H1 (cell line): Measurements from ENCODE around the gene FSCN2. TPM values are rescaled to one million over a fixed set of nuclear protein-coding genes. Genes with fewer than 3 reads are reported as not detected.

Experiments
- CTCF ChIA-PET: fragments of 300-600 bp; sonication (Branson Sonifier 250); formaldehyde crosslinking; loops from one replicate; lab custom pipeline; 2021; ENCODE audit not compliant: partially characterized antibody; lab: Charles Lee
- POLR2A ChIA-PET: fragments of 300-600 bp; sonication (Branson Sonifier 250); formaldehyde crosslinking; loops from one replicate; lab custom pipeline; 2021; ENCODE audit warnings: inconsistent platforms; ENCODE audit not compliant: partially characterized antibody; lab: Charles Lee
- DNase-seq, 2 experiments: peaks; one replicate each; pipeline versions ENCODE4 v3.0.0 to v3.0.0-alpha.2; 2010 to 2022; ENCODE audit warnings: low spot score in 2 of 2, low read depth in 1 of 2, mixed read lengths in 1 of 2
- FAIRE-seq: peaks from 2 replicates; lab custom pipeline; 2011; peaks lifted over from hg19 to GRCh38; lab: Jason Lieb, UNC
- H2AFZ ChIP-seq: 2 replicates; pipeline ENCODE4 v1.8.1; 2012; ENCODE audit warnings: low read length, inconsistent platforms
- H2AK5ac ChIP-seq: 2 replicates; pipeline ENCODE4 v1.6.1; 2013; ENCODE audit warnings: low read depth, low read length
- H2BK120ac ChIP-seq: replicated peaks from 2 replicates; pipeline ENCODE3; 2013; ENCODE audit warnings: low read depth, low read length, inconsistent platforms
- H2BK12ac ChIP-seq: 2 replicates; pipeline ENCODE4 v1.6.1; 2013; ENCODE audit warnings: low read depth, low read length
- H2BK15ac ChIP-seq: 2 replicates; pipeline ENCODE4 v1.6.1; 2013; ENCODE audit warnings: low read length
- H2BK20ac ChIP-seq: 2 replicates; pipeline ENCODE4 v1.6.1; 2013; ENCODE audit warnings: low read length
- H2BK5ac ChIP-seq: 2 replicates; pipeline ENCODE4 v1.6.1; 2013; ENCODE audit warnings: low read depth, low read length
- H3K14ac ChIP-seq: 2 replicates; pipeline ENCODE4 v1.6.1; 2013; ENCODE audit warnings: inconsistent platforms; ENCODE audit not compliant: insufficient read length
- H3K18ac ChIP-seq: 2 replicates; pipeline ENCODE4 v1.6.1; 2013; ENCODE audit warnings: low read length; ENCODE audit errors: extremely low read depth
- H3K23ac ChIP-seq: 2 replicates; pipeline ENCODE4 v1.6.1; 2013; ENCODE audit warnings: inconsistent platforms; ENCODE audit not compliant: insufficient read length
- H3K23me2 ChIP-seq: 2 replicates; pipeline ENCODE4 v1.6.1; 2013; ENCODE audit warnings: low read depth, low read length
- H3K27ac ChIP-seq: 2 replicates; pipeline ENCODE4 v1.6.1; 2011; ENCODE audit warnings: low read depth, low read length, inconsistent platforms
- H3K27me3 ChIP-seq, 4 experiments: replicated peaks in 1 of 4; 1 replicate in 1 of 4; 2 replicates in 3 of 4; pipeline versions ENCODE4 v1.6.1 to v1.8.1; 2011 to 2013; ENCODE audit warnings: low read length in 3 of 4, mild to moderate bottlenecking in 3 of 4, inconsistent platforms in 2 of 4, mixed read lengths in 2 of 4, moderate library complexity in 1 of 4; ENCODE audit not compliant: control insufficient read depth in 3 of 4, insufficient read depth in 3 of 4; ENCODE audit errors: extremely low read depth in 1 of 4
- H3K36me3 ChIP-seq, 4 experiments: 2 replicates each; pipeline versions ENCODE4 v1.6.1 to v1.8.1; 2011 to 2013; ENCODE audit warnings: mild to moderate bottlenecking in 4 of 4, low read length in 3 of 4, moderate library complexity in 2 of 4, control low read depth in 1 of 4, inconsistent platforms in 1 of 4; ENCODE audit not compliant: insufficient read depth in 4 of 4, control insufficient read depth in 2 of 4
- H3K4ac ChIP-seq: replicated peaks from 2 replicates; pipeline ENCODE3; 2013; ENCODE audit warnings: low read length, low read depth, mixed read lengths, inconsistent platforms; ENCODE audit not compliant: insufficient read length
- H3K4me1 ChIP-seq, 4 experiments: replicated peaks in 1 of 4; 1 replicate in 1 of 4; 2 replicates in 3 of 4; pipeline versions ENCODE4 v1.6.1 to v1.8.1; 2011 to 2013; ENCODE audit warnings: low read length in 3 of 4, inconsistent platforms in 2 of 4, mixed read lengths in 1 of 4; ENCODE audit not compliant: insufficient read depth in 4 of 4, control insufficient read depth in 3 of 4
- H3K4me2 ChIP-seq, 2 experiments: 2 replicates each; pipeline versions ENCODE4 v1.6.1 to v1.8.1; 2011 to 2013; ENCODE audit warnings: low read depth in 2 of 2, low read length in 2 of 2, control low read depth in 1 of 2, inconsistent platforms in 1 of 2, mild to moderate bottlenecking in 1 of 2; ENCODE audit not compliant: insufficient read depth in 1 of 2
- H3K4me3 ChIP-seq, 4 experiments: fragments of 200-600, 300-600 bp in 1 of 4; sonication (generic), shearing (Covaris generic), sonication (Bioruptor Twin) in 1 of 4; 2 replicates each; pipeline versions ENCODE4 v1.5.1 to v1.8.1; 2011 to 2016; ENCODE audit warnings: low read length in 4 of 4, low read depth in 3 of 4, control low read depth in 2 of 4, inconsistent platforms in 2 of 4, mild to moderate bottlenecking in 2 of 4, mixed read lengths in 1 of 4, moderate library complexity in 1 of 4; ENCODE audit not compliant: insufficient read depth in 2 of 4; ENCODE audit errors: extremely low read depth in 1 of 4
- H3K56ac ChIP-seq: replicated peaks from 2 replicates; pipeline ENCODE3; 2013; ENCODE audit warnings: low read depth, mild to moderate bottlenecking, mixed read lengths, low read length, inconsistent platforms; ENCODE audit not compliant: insufficient read length
- H3K79me1 ChIP-seq: 2 replicates; pipeline ENCODE4 v1.6.1; 2013; ENCODE audit warnings: low read depth, low read length, control low read depth
- H3K79me2 ChIP-seq, 2 experiments: 2 replicates each; pipeline versions ENCODE4 v1.6.1 to v1.8.1; 2012 to 2013; ENCODE audit warnings: low read length in 2 of 2, mild to moderate bottlenecking in 2 of 2, inconsistent platforms in 1 of 2; ENCODE audit not compliant: insufficient read depth in 2 of 2, control insufficient read depth in 1 of 2
- H3K9ac ChIP-seq, 4 experiments: replicated peaks in 1 of 4; 1 replicate in 1 of 4; 2 replicates in 3 of 4; pipeline versions ENCODE4 v1.6.1 to v1.8.1; 2011 to 2013; ENCODE audit warnings: low read depth in 3 of 4, low read length in 3 of 4, control low read depth in 2 of 4, mild to moderate bottlenecking in 2 of 4, moderate library complexity in 2 of 4, inconsistent platforms in 1 of 4; ENCODE audit errors: extremely low read depth in 1 of 4
- H3K9me3 ChIP-seq, 2 experiments: 2 replicates each; pipeline versions ENCODE4 v1.6.1 to v1.8.1; 2012 to 2013; ENCODE audit warnings: mild to moderate bottlenecking in 2 of 2, moderate library complexity in 2 of 2, control low read depth in 1 of 2, inconsistent platforms in 1 of 2, low read depth in 1 of 2, low read length in 1 of 2, mixed read lengths in 1 of 2; ENCODE audit not compliant: insufficient read depth in 2 of 2
- H4K20me1 ChIP-seq, 2 experiments: replicated peaks in 1 of 2; 2 replicates each; pipeline versions ENCODE3 to v1.8.1; 2011 to 2013; ENCODE audit warnings: inconsistent platforms in 2 of 2, low read length in 2 of 2, mild to moderate bottlenecking in 1 of 2; ENCODE audit not compliant: insufficient read depth in 2 of 2, control insufficient read depth in 1 of 2
- H4K5ac ChIP-seq: 2 replicates; pipeline ENCODE4 v1.6.1; 2013; ENCODE audit warnings: low read length, low read depth, mixed read lengths, inconsistent platforms; ENCODE audit not compliant: insufficient read length
- H4K8ac ChIP-seq: 2 replicates; pipeline ENCODE4 v1.8.0; 2013; ENCODE audit warnings: mild to moderate bottlenecking, moderate library complexity, low read length, inconsistent platforms; ENCODE audit not compliant: insufficient read depth; ENCODE audit errors: extremely low read depth
- H4K91ac ChIP-seq: replicated peaks from 2 replicates; pipeline ENCODE3; 2013; ENCODE audit warnings: low read length, mixed read lengths, inconsistent platforms; ENCODE audit not compliant: insufficient read length
- E2F6 ChIP-seq: IDR thresholded peaks from 2 replicates; pipeline ENCODE4 v1.6.1; 2012; ENCODE audit warnings: inconsistent platforms
- EZH2 ChIP-seq: fragments of 200-600 bp; sonication (generic); IDR thresholded peaks from 2 replicates; pipeline ENCODE4 v1.7.1; 2012; ENCODE audit warnings: low read depth, mild to moderate bottlenecking, moderate library complexity, low read length, inconsistent platforms; ENCODE audit not compliant: severe bottlenecking
- HDAC2 ChIP-seq, 2 experiments: fragments of 300-600 bp in 1 of 2; sonication (generic) in 1 of 2; IDR thresholded peaks; 2 replicates each; pipeline ENCODE4 v1.6.1; 2011 to 2012; ENCODE audit warnings: low read depth in 2 of 2, low read length in 2 of 2, mild to moderate bottlenecking in 2 of 2, moderate library complexity in 2 of 2, borderline replicate concordance in 1 of 2, inconsistent platforms in 1 of 2
- JUND ChIP-seq: IDR thresholded peaks from 2 replicates; pipeline ENCODE4 v1.6.1; 2011; ENCODE audit warnings: mild to moderate bottlenecking, improper control_type of control experiment, low read length
- RXRA ChIP-seq: IDR thresholded peaks from 2 replicates; pipeline ENCODE4 v1.6.1; 2011; ENCODE audit warnings: low read depth, mild to moderate bottlenecking, low read length, moderate library complexity; ENCODE audit not compliant: insufficient read depth
- SP4 ChIP-seq: IDR thresholded peaks from 2 replicates; pipeline ENCODE4 v1.6.1; 2012; ENCODE audit warnings: low read length, inconsistent platforms
- YY1 ChIP-seq: IDR thresholded peaks from 2 replicates; pipeline ENCODE4 v1.6.1; 2011; ENCODE audit warnings: low read depth, mild to moderate bottlenecking, low read length
- WGBS, 2 experiments: shearing (Covaris generic) in 1 of 2; methylation state at CpG; one replicate each; pipeline versions ENCODE4 v1.1.6 to v1.1.7; 2013 to 2015; ENCODE audit warnings: low lambda C conversion rate in 2 of 2, mixed read lengths in 2 of 2, inconsistent platforms in 1 of 2, low coverage in 1 of 2, missing lambda C conversion rate in 1 of 2; ENCODE audit not compliant: insufficient replicate concordance in 2 of 2, insufficient coverage in 1 of 2, insufficient read length in 1 of 2; ENCODE audit errors: extremely low coverage in 1 of 2, missing lambda C conversion rate in 1 of 2; 5-methylcytosine and 5-hydroxymethylcytosine counted together
- polyA plus RNA-seq, 7 experiments: library from polyadenylated mRNA; depleted of rRNA in 3 of 7; stranded (reverse) in 5 of 7; unstranded in 2 of 7; fragments of >200 nt in 5 of 7; fragments of 200-250 nt in 2 of 7; gene quantifications; 1 replicate in 5 of 7; 2 replicates in 1 of 7; 4 replicates in 1 of 7; pipeline versions ENCODE4 v1.2.1 to v1.2.3, GENCODE V29; 2011 to 2013; ENCODE audit warnings: missing spikeins in 2 of 7, mixed read lengths in 2 of 7
- total RNA-seq: library from RNA; stranded (reverse); fragmentation: NEBNext Ultra II Directional; extraction: Animal tissue kit (Norgen Biotek cat#: 25700); gene quantifications from 2 replicates; pipeline ENCODE4 v1.2.1, GENCODE V29; 2021

The FSCN2 gene
- total and polyA plus RNA-seq, 2 of the 8 experiments (the other 6 are each of a cell fraction or from before 2014, with no cell fraction given), result 0.18 to 0.30 TPM

- WGBS, 2 experiments, result 88% methylated on average over 20 of the region's 21 CpGs; no CpG with 5 or more reads in 1 of the 2 experiments
- Histone ChIP-seq H2BK5ac (no peak overlapping the region), H2BK12ac (no peak overlapping the region), H4K91ac (no peak overlapping the region), H3K23me2 (peaks cover 11% of the 10 kb centered on the region; the same call in 1 of the 2 replicates), H4K8ac (no peak overlapping the region), H4K20me1 (peaks cover 2 to 8% of the 10 kb centered on the region in 2 experiments), H2BK15ac (no peak overlapping the region), H3K4ac (peak overlapping the region; percentile 38), H3K4me1 (peaks cover 0 to 11% (median 6%) of the 10 kb centered on the region in 4 experiments; a peak in 5 of 7 replicates), H3K18ac (no peak overlapping the region), H3K9me3 (peaks cover 3 to 4% of the 10 kb centered on the region in 2 experiments; a peak in 1 of 4 replicates), H3K9ac (no peak overlapping the region), H3K23ac (no peak overlapping the region), H4K5ac (no peak overlapping the region), H3K14ac (no peak overlapping the region), H3K27me3 (peaks cover 0 to 7% (median 5%) of the 10 kb centered on the region in 4 experiments; a peak in 4 of 7 replicates), H3K27ac (no peak overlapping the region), H2BK120ac (no peak overlapping the region), H2AK5ac (no peak overlapping the region), H3K56ac (no peak overlapping the region), H3K36me3 (no peaks in the 10 kb centered on the region), H3K4me2 (no peak overlapping the region), H2AFZ (no peak overlapping the region), H3K79me2 (no peaks in the 10 kb centered on the region), H3K79me1 (no peaks in the 10 kb centered on the region), H3K4me3 (no peak overlapping the region), H2BK20ac (no peak overlapping the region)
- no peak for TF ChIP-seq EZH2
- TF ChIP-seq RXRA, result no peak
- TF ChIP-seq JUND, result no peak
- TF ChIP-seq HDAC2 (IDR thresholded peaks at IDR 0.05; ENCODE audit: borderline replicate concordance in 1 of 2, low read depth in 2 of 2, low read length in 2 of 2), result no peak
- no peak for TF ChIP-seq SP4
- no peak for TF ChIP-seq YY1
- TF ChIP-seq E2F6, result no peak
- no peak for DNase-seq
- FAIRE-seq, result no peak
- POLR2A ChIA-PET, result interaction anchor here (1.3 to 30.5 kb wide), 5 partner anchors 10 to 30 kb away, joined by 4 to 1004 read pairs (median 10); partner anchors contain the start of gene ACTG1
- CTCF ChIA-PET, result interaction anchor here (1.0 to 2.6 kb wide), 4 partner anchors 10 to 88 kb away, joined by 3 to 16 read pairs (median 4); no protein-coding TSS in a partner anchor
Observed at GRCh38 chr17:81526662-81527571, 1.3 kb upstream of the FSCN2 start.
